Stimulated activated CD8-positive, alpha-beta memory T cell treated with anti-CD3 and anti-CD28 coated beads, Interleukin-12 subunit alpha, Interleukin-12 subunit beta, amount 100 ng/mL, for 24 hours (primary cell): Measurements from ENCODE around the gene TCL1B.
"Not testable (repeated sequence)": the region's sequence is repeated elsewhere in the genome, so short reads cannot be mapped to it uniquely, and the experiment has no call there.

Source experiments
- DNase-seq: peaks from one replicate; pipeline ENCODE4 v3.0.0-alpha.2; 2020; ENCODE audit errors: extremely low read depth

Gene TCL1B

DNA sequence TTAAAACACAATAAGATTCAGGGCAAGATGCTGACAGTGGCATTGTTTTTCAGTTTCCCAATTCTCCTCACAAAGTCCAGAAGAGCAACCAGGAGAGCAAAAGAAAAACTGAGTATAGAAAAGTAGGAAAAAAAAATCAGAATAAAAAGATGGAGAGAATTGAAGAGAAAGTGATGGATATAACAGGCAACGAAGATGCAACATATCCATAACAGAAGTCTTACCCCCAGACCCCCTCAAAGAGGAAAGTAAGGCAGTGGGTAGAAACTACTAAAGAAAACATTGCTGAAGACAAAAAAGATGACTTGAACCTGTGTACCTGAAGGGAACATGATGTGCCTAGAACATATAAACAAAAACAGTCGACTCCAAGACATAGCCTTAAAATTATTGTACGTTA, 17.1 kb downstream of the TCL1B start:
- DNase-seq: no peak

DNA sequence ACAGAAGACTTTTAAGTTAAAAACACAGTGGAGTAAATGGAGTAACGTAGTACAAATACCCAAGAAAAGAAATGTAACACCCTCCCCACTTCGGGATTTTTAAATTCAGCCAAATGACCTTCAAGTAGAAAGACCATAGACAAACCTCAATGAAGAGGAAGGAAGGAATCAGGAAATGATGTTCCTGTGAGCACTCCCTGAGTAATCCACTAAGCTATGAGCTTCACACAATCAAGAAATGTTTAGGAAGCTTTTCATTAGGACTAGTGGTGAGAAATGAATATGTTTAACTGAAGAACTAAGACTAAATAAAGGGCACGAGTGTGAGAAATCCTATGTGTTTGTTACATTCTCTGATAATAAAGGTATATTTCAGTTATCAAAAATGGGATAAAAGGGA, 17.6 kb downstream of the TCL1B start:
- no peak for DNase-seq

DNA sequence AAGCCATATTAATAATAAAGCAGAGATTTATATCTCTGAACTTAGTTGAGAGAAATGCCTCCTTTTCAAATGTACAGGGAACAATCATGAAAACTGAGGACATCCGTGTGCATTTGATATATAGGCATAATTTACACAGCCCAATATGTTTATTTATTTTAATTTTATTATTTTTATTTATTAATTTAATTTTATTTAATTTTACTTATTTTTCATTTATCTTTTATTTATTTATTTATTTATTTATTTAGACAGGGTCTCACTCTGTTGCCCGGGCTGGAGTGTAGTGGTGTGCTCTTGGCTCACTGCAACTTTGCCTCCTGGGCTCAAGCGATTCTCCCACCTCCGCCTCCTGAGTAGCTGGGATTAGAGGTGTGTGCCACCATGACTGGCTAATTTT, 19.3 kb downstream of the TCL1B start:
- no peak for DNase-seq

DNA sequence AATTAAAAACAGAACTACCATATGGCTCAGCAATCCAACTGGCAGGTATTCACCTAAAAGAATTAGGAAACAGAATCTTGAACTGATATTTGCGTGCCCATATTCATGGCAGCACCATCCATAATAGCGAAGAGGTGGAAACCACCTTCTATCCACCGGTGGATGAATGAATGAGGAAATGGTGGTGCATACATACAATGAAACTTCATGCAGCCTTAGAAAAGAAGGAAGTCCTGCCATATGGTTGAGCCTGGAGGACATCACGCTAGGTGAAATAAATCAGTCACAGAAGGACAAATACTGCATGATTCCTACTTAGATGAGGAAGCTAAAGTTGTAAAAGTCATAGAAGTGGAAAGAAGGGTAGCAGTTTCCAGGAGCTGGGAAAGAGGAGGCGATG, 21.1 kb downstream of the TCL1B start:
- DNase-seq: no peak

DNA sequence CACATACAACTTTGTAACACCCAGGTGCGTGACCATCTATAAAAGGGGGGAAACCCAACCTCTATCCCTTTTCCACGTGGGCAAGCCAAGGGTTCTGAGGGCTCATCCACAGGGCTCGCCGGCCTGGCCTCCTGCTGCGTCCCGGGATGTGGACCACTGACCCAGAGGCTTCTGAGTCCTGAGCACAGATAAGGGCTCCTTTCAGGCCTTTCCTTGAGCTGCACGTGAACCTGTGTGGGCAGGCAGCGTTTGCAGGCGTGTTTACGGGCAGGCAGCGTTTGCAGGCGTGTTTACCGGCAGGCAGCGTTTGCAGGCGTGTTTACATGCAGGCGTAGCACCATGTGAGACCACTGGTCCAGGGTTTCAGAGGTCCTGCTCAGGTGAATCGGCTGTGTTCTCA, 23.9 kb downstream of the TCL1B start:
- DNase-seq: no peak

DNA sequence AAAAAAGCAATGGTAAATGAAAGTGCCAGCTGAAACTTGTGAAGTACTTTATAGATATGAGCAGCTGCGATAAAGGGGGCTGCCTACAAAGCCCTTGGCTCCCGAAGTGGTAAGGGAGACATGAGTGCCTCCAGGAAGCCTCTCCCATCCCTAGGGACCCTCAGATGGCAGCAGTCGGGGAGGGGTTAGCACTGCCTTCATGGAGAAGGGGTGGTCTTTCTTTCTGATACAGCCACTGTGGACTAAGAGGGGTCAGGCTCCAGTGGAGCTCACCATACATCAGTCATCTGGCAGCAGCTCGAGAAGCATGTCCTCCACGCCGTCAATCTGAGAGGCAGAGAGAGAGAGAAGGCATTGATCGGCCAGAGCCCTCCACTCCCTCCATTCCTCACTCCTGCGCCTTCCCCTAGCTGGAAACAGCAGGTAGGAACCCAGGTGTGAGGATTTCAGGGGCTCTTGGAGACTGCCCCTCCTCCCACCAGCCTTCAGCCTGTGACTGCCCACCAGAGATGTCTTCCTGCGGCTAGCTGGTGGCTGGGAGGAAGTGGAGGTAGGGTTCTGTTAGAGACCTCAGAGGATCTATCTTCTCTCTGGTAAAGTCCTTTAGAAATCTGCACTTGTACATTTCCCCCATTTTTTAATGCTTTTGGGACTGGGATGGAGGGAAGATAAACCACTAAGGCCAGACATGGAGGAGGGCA, 25.4 kb downstream of the TCL1B start:
- DNase-seq: no peak

DNA sequence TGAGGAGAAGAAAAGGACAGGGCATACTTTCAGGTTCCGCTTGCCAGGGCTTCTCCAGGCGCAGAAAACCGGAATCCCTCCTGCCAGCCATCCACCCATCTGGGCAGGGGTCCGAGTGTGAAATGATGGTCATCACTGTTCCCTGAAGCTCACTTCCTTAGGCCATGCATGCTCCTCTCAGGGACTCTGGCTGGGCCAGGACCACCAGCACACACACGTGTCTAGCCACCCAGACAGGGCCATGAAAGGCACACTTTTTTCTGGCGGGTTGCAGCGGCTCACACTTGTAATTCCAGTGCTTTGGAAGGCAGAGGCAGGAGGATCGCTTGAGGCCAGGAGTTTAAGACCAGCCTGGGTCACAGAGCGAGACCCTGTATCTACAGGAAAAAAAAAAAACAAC, 26.2 kb downstream of the TCL1B start:
- DNase-seq: no peak

DNA sequence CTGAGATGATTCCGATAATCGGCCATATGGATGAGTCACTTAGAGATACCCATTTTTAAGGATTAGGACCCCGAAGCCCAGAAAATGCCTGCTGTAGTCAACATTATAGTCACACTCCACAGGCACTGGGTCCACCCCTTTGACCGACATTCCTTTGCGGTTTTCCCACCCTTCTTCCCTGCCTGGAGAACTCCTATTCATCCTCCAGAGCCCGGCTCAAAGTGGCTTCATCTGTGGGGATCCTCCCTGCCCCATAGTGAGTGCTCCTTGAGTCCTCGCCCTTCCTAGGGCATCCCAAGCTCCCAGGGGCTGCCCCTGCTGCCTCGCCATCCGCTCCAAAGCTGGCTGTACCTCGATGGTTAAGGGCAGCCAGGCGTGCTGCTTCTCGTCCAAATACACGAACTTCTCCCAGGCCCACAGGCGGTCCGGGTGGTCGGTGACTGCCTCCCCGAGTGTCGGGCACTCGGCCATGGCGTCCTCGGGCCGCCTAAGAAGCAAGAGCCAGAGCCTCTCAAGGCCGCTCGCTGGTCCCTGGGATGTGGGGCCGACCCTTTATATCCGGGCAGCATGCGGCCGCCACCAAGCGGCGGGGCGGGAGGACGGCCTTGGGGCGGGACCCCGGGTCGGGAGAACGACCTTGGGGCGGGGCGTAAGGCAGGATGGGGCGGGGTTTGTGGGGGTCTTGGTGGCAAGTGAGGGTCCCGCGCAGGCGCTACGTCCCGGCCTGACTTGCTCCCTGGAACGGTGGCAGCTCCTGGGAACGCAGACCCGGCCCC, 27.6 kb downstream of the TCL1B start, which contains the start of gene TCL1A:
Gene TCL1A, minus strand, starts transcription at position 530 of the 776 bp plus-strand sequence. Its CDS starts 59 bp downstream, at position 471.
- no peak for DNase-seq

DNA sequence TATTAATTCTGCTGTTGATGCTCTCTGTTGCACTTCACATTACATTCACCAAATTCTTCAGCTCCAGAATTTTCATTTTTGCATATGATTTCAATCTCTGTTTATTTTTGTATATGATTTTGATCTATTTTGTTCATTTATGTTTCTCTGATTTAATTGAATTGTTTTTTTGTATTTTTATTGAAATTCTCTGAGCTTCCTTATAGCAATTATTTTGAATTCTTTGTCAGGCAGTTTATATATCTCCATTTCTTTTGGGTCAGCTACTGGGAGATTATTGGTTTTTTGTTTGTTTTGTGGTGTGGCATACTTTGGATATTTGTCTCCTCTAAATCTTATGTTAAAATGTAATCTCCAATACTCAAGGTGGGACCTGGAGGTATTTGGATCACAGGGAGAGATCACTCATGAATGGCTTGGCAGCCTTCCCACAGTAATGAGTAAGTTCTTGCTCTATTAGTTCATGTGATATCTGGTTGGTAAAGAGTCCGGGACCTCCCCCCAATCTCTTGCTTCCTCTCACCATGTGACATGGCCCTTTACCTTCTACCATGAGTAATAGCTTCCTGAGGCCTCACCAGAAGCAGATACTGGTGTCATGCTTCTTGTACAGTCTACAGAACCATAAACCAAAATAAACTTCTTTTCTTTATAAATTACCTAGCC, 36.4 kb downstream of the TCL1B start:
- no peak for DNase-seq

DNA sequence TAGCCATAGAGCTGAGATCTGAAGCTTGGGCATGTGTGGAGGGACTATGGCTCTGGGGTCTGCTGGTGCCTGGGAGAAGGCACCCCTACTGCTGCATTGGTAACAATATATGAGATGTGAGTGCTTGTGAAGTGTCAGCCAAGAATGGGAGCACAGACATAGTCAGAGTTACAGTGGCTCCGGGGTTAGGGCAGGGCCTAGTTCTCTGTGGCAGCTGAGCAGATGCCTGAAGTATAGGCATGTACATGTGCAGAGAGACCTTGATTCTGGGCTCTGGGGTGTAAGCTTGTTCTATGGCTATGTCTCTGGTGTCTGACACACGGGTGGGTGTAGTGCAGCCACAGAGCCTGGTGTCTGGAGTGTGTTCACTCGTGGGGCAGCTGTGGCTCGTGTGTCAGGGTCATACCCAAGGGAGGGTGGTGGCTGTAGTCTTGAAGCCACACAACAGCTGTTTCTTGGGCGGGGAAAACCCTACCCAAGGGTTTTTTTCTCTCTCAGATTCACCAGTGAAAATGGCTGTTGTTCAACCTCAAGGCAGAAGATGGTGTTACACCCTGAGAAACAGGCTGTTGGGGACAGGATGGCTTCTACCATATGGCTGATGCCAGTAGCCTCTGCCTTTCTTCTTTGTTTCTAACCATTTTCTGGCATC, 39.6 kb downstream of the TCL1B start:
- no peak for DNase-seq

DNA sequence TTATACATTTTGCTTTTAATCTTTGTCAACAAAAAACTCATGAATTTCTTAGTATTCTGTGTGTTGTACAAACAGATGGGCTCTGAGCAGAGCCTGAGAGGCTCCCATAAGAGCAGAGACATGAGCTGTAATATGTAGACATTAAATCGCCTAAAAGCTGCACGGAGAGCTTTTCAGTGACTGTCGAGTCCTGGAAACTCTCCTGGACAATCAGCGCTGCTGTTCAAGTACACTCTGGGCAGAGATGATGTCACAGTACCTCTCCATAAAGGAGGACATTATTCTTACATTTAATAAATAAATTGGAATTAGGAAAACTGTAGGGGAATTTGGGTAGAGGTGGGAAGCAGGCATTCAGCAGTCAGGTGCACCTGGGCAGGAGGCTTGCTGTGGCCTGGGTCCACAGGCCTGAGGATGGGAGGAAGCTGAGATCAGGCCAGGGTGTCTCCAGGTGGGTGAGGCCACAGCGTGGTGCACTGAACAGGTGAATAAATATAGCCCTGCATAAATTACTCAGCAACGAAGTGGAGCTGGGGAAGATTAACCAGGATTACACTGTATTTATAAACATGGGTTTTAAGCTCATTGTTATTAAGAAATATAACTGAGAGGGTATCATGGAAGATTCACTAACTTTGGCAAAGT, 41.0 kb downstream of the TCL1B start:
- DNase-seq: no peak

DNA sequence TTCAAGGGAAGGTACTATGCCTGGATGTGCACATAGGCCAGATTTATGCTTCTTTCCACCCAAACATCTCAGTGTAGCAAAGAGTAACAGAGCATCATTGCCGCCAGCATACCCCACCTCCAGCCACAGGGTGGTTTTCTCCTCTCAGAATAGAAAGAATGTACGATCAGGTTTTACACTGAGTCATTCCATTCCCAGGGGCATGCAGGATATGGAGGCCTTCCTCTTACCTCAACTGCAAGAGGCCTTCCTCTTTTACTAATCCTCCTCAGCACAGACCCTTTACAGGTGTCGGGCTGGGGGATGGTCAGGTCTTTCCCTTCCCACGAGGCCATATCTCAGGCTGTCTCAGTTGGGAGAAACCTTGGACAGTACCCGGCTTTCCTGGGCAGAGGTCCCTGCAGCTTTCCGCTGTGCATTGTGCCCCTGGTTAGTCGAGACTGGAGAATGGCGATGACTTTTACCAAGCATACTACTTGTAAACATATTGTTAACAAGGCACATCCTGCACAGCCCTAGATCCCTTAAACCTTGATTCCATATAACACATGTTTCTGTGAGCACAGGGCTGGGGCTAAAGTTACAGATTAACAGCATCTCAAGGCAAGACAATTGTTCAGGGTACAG, 43.3 kb downstream of the TCL1B start:
- DNase-seq: not testable (repeated sequence)

DNA sequence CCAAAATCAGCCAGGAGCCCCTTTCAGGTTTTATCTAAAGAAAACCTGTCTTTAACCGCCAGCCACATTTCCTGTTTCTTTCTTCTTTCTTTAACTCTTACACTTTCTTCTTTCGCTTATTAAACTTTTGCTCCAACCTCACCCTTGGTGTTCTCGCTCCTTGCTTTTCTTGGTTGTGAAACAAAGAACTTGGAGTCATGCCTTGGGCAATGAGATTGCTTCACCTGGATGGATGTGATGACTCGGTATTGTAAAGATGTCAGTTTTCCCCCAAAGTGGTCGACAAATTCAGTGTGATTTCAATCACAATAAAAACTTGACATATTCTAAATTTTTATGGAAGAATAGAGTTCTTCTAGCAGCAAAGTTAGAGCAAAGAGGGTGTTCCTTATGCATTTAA, 43.9 kb downstream of the TCL1B start:
- DNase-seq: no peak

DNA sequence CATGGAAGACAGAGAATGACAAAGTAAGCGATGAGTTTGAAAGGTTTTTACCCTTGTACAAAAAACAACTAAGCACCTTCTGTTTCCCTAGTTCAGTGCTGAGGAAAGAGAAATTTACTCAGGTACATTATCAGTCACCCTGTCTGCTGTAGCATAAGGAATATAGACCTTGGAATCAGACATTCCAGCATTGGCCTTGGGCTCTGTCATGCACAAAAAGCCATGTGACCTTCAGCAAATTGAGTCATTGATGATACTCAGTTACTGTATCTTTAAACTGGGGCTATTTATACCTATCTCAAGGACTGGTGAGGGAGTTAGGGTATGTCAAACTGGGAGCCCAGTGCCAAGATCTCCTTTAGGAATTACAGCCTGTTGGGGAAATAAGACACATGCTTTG, 47.0 kb downstream of the TCL1B start:
- DNase-seq: no peak

DNA sequence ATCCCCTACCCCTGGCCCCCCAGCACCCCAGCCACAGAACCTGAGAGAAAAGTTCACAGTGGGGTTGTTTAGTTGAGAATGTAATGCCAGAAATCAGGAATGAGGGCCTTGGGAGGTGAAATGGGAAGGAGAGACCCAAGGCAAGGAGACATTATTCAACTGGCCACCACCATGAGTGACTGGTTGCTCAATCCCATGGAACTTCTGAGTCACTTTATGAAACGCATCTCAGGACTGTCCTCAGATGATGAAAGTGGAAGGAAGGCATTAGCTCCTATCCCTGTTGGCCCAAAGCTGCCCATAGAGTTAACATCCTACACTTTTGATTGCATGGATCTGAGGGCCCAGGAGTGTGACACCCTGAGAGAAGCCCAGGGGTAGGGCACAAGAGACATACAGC, 53.1 kb downstream of the TCL1B start:
- DNase-seq: no peak

DNA sequence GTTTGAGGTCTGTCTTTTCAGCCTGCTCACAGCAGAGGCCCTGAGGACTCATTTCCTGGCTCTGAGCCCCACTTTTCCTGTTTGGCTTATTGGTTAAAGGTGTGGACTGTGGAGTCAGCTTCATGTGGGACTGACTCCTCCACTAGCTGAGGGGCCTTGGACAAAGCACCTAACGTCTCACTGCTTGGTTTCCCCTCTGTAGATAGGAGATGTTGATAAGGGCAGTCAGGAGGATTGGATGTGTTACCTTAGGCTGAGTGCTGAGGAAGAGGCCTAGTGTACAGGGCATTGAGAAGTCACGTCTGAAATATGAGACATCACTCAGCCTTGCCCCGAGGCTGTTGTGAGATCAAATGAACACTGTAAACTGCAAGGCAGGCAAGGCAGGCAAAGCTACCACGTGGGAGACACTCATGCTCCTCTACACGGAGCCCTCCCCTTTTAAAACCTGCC, 54.8 kb downstream of the TCL1B start:
- DNase-seq: no peak

DNA sequence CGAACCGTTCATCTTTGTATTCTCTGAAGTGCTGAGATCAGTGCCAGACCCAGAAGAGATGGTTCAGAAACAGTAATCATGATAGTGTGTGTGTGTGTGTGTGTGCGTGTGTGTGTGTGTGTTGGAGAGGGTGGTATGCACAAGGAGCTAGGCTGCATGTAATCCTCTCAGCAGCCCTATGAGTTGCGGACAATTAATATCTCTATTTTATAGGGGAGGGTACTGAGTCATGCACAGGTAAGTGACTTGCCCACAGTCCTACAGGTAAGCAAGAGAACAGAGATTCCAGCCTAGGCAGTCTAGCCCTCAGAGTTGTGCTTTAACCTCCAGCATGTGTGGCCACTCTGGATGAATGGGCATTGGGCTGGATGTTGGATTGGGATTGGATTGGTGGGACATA, 55.6 kb downstream of the TCL1B start:
- DNase-seq: no peak
